NT2/D1 (cell line): ENCODE measurements around the gene DUS1L.

Experiments
- SUZ12 ChIP-seq: IDR thresholded peaks from 2 replicates; pipeline ENCODE4 v1.6.1; 2011; ENCODE audit not compliant: insufficient read length, insufficient read depth; ENCODE audit errors: extremely low read depth
- YY1 ChIP-seq: IDR thresholded peaks from 2 replicates; pipeline ENCODE4 v1.6.1; 2011; ENCODE audit not compliant: insufficient read length, insufficient read depth
- ZNF274 ChIP-seq: IDR thresholded peaks from 2 replicates; pipeline ENCODE4 v1.6.1; 2011; ENCODE audit warnings: mild to moderate bottlenecking, low read depth, low read length

DNA sequence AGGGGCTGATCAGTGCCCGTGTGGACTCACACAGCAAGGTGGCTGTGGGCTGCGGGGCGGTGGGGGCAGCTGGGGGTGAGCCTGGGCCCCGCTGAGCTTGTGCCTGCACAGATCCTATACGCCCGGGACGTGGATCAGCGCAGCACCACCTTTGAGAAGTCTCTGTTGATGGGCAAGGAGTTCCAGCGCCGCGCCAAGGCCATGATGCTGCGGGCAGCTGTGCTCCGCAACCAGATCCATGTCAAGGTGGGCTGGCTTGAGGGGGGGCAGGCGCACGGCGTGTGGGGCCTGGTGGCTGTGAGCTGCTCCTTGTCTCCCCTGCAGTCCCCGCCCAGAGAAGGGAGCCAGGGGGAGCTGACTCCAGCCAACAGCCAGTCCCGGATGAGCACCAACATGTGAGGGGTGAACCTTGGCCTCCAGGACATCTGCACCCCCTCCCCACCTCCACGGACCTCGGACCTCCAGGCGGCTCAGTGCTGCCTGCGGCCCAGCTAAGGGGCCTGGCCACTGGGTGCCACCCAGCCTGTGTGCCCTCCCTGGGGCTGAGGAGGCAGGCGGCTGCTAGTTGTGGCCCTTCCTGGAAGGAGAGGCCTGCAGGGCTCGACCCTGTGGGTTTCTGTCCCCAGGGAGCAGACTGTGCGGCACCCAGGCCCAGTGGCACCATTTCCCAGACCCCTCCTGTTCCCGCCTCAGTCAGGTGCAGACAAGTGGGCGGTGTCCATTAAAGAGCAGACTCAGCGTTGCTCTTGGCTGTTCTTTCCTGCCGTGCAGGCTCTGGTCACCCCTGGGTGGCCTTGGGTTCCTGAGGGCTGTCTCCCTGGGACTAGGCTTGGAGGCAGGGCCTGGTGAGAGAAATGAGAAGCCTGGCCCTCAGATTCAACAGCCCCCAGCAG is 8.6 kb downstream of the DUS1L start:
- TF ChIP-seq SUZ12 (no peak), ZNF274 (no peak), YY1 (no peak)
